ENCODE measurements around the gene SLC5A1. TPM values are rescaled to one million over a fixed set of nuclear protein-coding genes. Genes with fewer than 3 reads are reported as not detected.
A peak's percentile ranks its signal among the peaks of the same experiment; 100 is the strongest.

SLC5A1 gene
- total RNA-seq = 201 TPM
- long read RNA-seq, full-length matches to known transcripts = 242 of 303 reads
- long read RNA-seq, partial matches to known transcripts = 32 of 303 reads
- long read RNA-seq, other reads (novel, unspliced or antisense) = 29 of 303 reads

GRCh38 chr22:32042924-32043323 lies at the start of gene SLC5A1:
Gene SLC5A1, plus strand, starts transcription at chr22:32043261. Its CDS starts 21 bp downstream, at chr22:32043282.
- TF ChIP-seq CTCF (IDR thresholded peaks at IDR 0.05; ENCODE audit: borderline replicate concordance) = no peak
- Histone ChIP-seq H3K4me1 (peaks cover 11% of the 10 kb centered on the region), H3K36me3 (no peaks in the 10 kb centered on the region), H3K27me3 (ENCODE audit: low read depth) (peaks cover 38% of the 10 kb centered on the region), H3K9me3 (replicated peaks) (no peaks in the 10 kb centered on the region), H3K4me3 (no peak within 1 kb of the TSS), H3K27ac (replicated peaks) (no peak within 1 kb of the TSS)
- no peak for DNase-seq
- intact Hi-C loops (cut with micrococcal nuclease) = no loop called here

GRCh38 chr22:31995046-31995445 lies 48.0 kb upstream of the SLC5A1 start:
- H3K4me1 ChIP-seq = no peaks in the 10 kb centered on the region
- DNase-seq = no peak
- H3K27me3 ChIP-seq (ENCODE audit: low read depth) = peaks cover 9% of the 10 kb centered on the region
- H3K36me3 ChIP-seq = no peaks in the 10 kb centered on the region
- no peaks in the 10 kb centered on the region for H3K9me3 ChIP-seq (replicated peaks)
- H3K27ac ChIP-seq (replicated peaks) = no peak overlapping the region
- no peak overlapping the region for H3K4me3 ChIP-seq
- intact Hi-C loops (cut with micrococcal nuclease) = no loop called here
- TF ChIP-seq CTCF (IDR thresholded peaks at IDR 0.05; ENCODE audit: borderline replicate concordance) = peak; percentile 12

GRCh38 chr22:31995807-31996206 lies 47.3 kb upstream of the SLC5A1 start:
- no peaks in the 10 kb centered on the region for H3K36me3 ChIP-seq
- no peak overlapping the region for H3K4me3 ChIP-seq
- intact Hi-C loops (cut with micrococcal nuclease) = no loop called here
- peaks cover 9% of the 10 kb centered on the region for H3K27me3 ChIP-seq (ENCODE audit: low read depth)
- H3K4me1 ChIP-seq = no peaks in the 10 kb centered on the region
- DNase-seq = no peak
- H3K27ac ChIP-seq (replicated peaks) = no peak overlapping the region
- TF ChIP-seq CTCF (IDR thresholded peaks at IDR 0.05; ENCODE audit: borderline replicate concordance) = no peak
- no peaks in the 10 kb centered on the region for H3K9me3 ChIP-seq (replicated peaks)

- Histone ChIP-seq H3K4me1 (no peaks in the 10 kb centered on the region), H3K27ac (replicated peaks) (no peak overlapping the region), H3K27me3 (ENCODE audit: low read depth) (peaks cover 9% of the 10 kb centered on the region), H3K4me3 (no peak overlapping the region), H3K36me3 (no peaks in the 10 kb centered on the region), H3K9me3 (replicated peaks) (no peaks in the 10 kb centered on the region)
- no peak for TF ChIP-seq CTCF (IDR thresholded peaks at IDR 0.05; ENCODE audit: borderline replicate concordance)
- intact Hi-C loops (cut with micrococcal nuclease) = no loop called here
- DNase-seq = no peak
Measured at GRCh38 chr22:31998784-31999385, 44.2 kb upstream of the SLC5A1 start.

GRCh38 chr22:32000181-32000580 lies 42.9 kb upstream of the SLC5A1 start:
- no peak overlapping the region for H3K27ac ChIP-seq (replicated peaks)
- DNase-seq = no peak
- no peaks in the 10 kb centered on the region for H3K4me1 ChIP-seq
- no peaks in the 10 kb centered on the region for H3K9me3 ChIP-seq (replicated peaks)
- intact Hi-C loops (cut with micrococcal nuclease) = no loop called here
- peaks cover 13% of the 10 kb centered on the region for H3K27me3 ChIP-seq (ENCODE audit: low read depth)
- TF ChIP-seq CTCF (IDR thresholded peaks at IDR 0.05; ENCODE audit: borderline replicate concordance) = no peak
- H3K36me3 ChIP-seq = no peaks in the 10 kb centered on the region
- H3K4me3 ChIP-seq = no peak overlapping the region

All from left ventricle myocardium inferior (tissue), 1 donor.